Measurements from ENCODE around the gene MYRF.

The MYRF gene

GRCh38 chr11:61752117-61752924, at the start of gene MYRF:
TSS of gene MYRF (plus strand) at chr11:61752636. CDS start at chr11:61752745, 109 bp downstream.
- DNase-seq (ENCODE audit: low read depth in 4 of 4, low spot score in 1 of 4): peak; percentile 17 to 39 (median 36)

- no peak for DNase-seq (ENCODE audit: low read depth in 4 of 4, low spot score in 1 of 4)
These were observed 49.6 kb upstream of the MYRF start for GRCh38 chr11:61702701-61703312.

- no peak for DNase-seq (ENCODE audit: low read depth in 4 of 4, low spot score in 1 of 4)
These were observed 47.6 kb upstream of the MYRF start for GRCh38 chr11:61704838-61705237.

GRCh38 chr11:61706452-61707400, 45.7 kb upstream of the MYRF start:
- no peak for DNase-seq (ENCODE audit: low read depth in 4 of 4, low spot score in 1 of 4)

GRCh38 chr11:61707574-61707973, 44.9 kb upstream of the MYRF start:
- no peak for DNase-seq (ENCODE audit: low read depth in 4 of 4, low spot score in 1 of 4)

- DNase-seq (ENCODE audit: low read depth in 4 of 4, low spot score in 1 of 4): no peak
These were observed 43.3 kb upstream of the MYRF start for GRCh38 chr11:61709110-61709509.

- no peak for DNase-seq (ENCODE audit: low read depth in 4 of 4, low spot score in 1 of 4)
These were observed 42.9 kb upstream of the MYRF start for GRCh38 chr11:61709572-61709971.

GRCh38 chr11:61710019-61710418, 42.4 kb upstream of the MYRF start:
- no peak for DNase-seq (ENCODE audit: low read depth in 4 of 4, low spot score in 1 of 4)

GRCh38 chr11:61711037-61711436, 41.4 kb upstream of the MYRF start:
- no peak for DNase-seq (ENCODE audit: low read depth in 4 of 4, low spot score in 1 of 4)

- DNase-seq (ENCODE audit: low read depth in 4 of 4, low spot score in 1 of 4): no peak
These were observed 40.9 kb upstream of the MYRF start for GRCh38 chr11:61711498-61711897.

GRCh38 chr11:61712314-61712713, 40.1 kb upstream of the MYRF start:
- DNase-seq (ENCODE audit: low read depth in 4 of 4, low spot score in 1 of 4): no peak

- no peak for DNase-seq (ENCODE audit: low read depth in 4 of 4, low spot score in 1 of 4)
These were observed 39.6 kb upstream of the MYRF start for GRCh38 chr11:61712846-61713245.

- DNase-seq (ENCODE audit: low read depth in 4 of 4, low spot score in 1 of 4): no peak
These were observed 39.0 kb upstream of the MYRF start for GRCh38 chr11:61713464-61713863.

- no peak for DNase-seq (ENCODE audit: low read depth in 4 of 4, low spot score in 1 of 4)
These were observed 38.5 kb upstream of the MYRF start for GRCh38 chr11:61713906-61714305.

- no peak for DNase-seq (ENCODE audit: low read depth in 4 of 4, low spot score in 1 of 4)
These were observed 38.1 kb upstream of the MYRF start for GRCh38 chr11:61714316-61714715.

- no peak for DNase-seq (ENCODE audit: low read depth in 4 of 4, low spot score in 1 of 4)
These were observed 37.5 kb upstream of the MYRF start for GRCh38 chr11:61714916-61715315.

GRCh38 chr11:61715867-61716266, 36.6 kb upstream of the MYRF start:
- DNase-seq (ENCODE audit: low read depth in 4 of 4, low spot score in 1 of 4): no peak

GRCh38 chr11:61716478-61717285, 35.8 kb upstream of the MYRF start:
- DNase-seq (ENCODE audit: low read depth in 4 of 4, low spot score in 1 of 4): no peak

- no peak for DNase-seq (ENCODE audit: low read depth in 4 of 4, low spot score in 1 of 4)
These were observed 35.0 kb upstream of the MYRF start for GRCh38 chr11:61717286-61718033.

GRCh38 chr11:61718046-61718531, 34.3 kb upstream of the MYRF start:
- no peak for DNase-seq (ENCODE audit: low read depth in 4 of 4, low spot score in 1 of 4)
